Small intestine (tissue), 7 donors: Measurements from ENCODE around the gene UNC79. TPM values are rescaled to one million over a fixed set of nuclear protein-coding genes. Genes with fewer than 3 reads are reported as not detected.

Experiments
- DNase-seq, 2 donors: peaks; one replicate each; pipeline versions ENCODE4 v3.0.0 to v3.0.0-alpha.2; 2013
- FAIRE-seq: peaks from 2 replicates; lab custom pipeline; 2012; peaks lifted over from hg19 to GRCh38; lab: Jason Lieb, UNC
- H3K27ac ChIP-seq, 3 donors: one replicate each; pipeline ENCODE4 v1.5.1; 2013; ENCODE audit warnings: low read length in 2 of 3, mild to moderate bottlenecking in 2 of 3, control low read depth in 1 of 3, inconsistent platforms in 1 of 3, low read depth in 1 of 3, moderate library complexity in 1 of 3
- H3K27me3 ChIP-seq, 3 donors: one replicate each; pipeline ENCODE4 v1.6.1; 2013; ENCODE audit warnings: low read length in 3 of 3, inconsistent platforms in 1 of 3; ENCODE audit not compliant: control insufficient read depth in 3 of 3, insufficient read depth in 3 of 3
- H3K36me3 ChIP-seq, 3 donors: one replicate each; pipeline ENCODE4 v1.6.1; 2013; ENCODE audit warnings: low read length in 3 of 3, inconsistent platforms in 1 of 3, low read depth in 1 of 3, mild to moderate bottlenecking in 1 of 3, moderate library complexity in 1 of 3; ENCODE audit not compliant: control insufficient read depth in 3 of 3, insufficient read depth in 2 of 3
- H3K4me1 ChIP-seq, 3 donors: one replicate each; pipeline ENCODE4 v1.6.1; 2013; ENCODE audit warnings: low read length in 2 of 3, inconsistent platforms in 1 of 3, low read depth in 1 of 3, mild to moderate bottlenecking in 1 of 3, moderate library complexity in 1 of 3; ENCODE audit not compliant: control insufficient read depth in 3 of 3, insufficient read depth in 2 of 3
- H3K4me3 ChIP-seq, 3 donors: one replicate each; pipeline ENCODE4 v1.5.1; 2013; ENCODE audit warnings: low read length in 3 of 3, control low read depth in 1 of 3, inconsistent platforms in 1 of 3, low read depth in 1 of 3, mild to moderate bottlenecking in 1 of 3, moderate library complexity in 1 of 3
- H3K9me3 ChIP-seq, 2 donors: one replicate each; pipeline ENCODE4 v1.6.1; 2013; ENCODE audit warnings: low read depth in 1 of 2, low read length in 1 of 2; ENCODE audit not compliant: control insufficient read depth in 2 of 2, insufficient read depth in 1 of 2
- WGBS, 3 donors: extraction: QIAGEN DNeasy Blood & Tissue Kit; methylation state at CpG; one replicate each; pipeline ENCODE4 v1.1.7; 2013; 5-methylcytosine and 5-hydroxymethylcytosine counted together
- polyA plus RNA-seq, 4 donors: library from polyadenylated mRNA; stranded (reverse) in 3 of 4; unstranded in 1 of 4; fragments of 200-250 nt in 3 of 4; fragments of 120-200 nt in 1 of 4; gene quantifications; one replicate each; pipeline versions ENCODE4 v1.2.1 to v1.2.3, GENCODE V29; 2013
- donor health status: healthy with polysubstance abuse.
- donor health status: control.
- donor health status: control.
- donor health status: Bipolar disorder and iron deficiency.
- donor health status: healthy.

Gene UNC79
- polyA plus RNA-seq, 4 donors = 0.18 to 0.41 TPM; not detected in 2

- no peaks in the 10 kb centered on the region for H3K4me1 ChIP-seq
- H3K27ac ChIP-seq = no peak overlapping the region
- DNase-seq (no peak), FAIRE-seq (no peak)
- no peaks in the 10 kb centered on the region for H3K36me3 ChIP-seq
- whole genome bisulfite sequencing, 3 donors = 79 to 83% (median 82%) methylated on average over 14 of the region's 14 CpGs
- H3K4me3 ChIP-seq = no peak overlapping the region
- no peaks in the 10 kb centered on the region for H3K27me3 ChIP-seq
- H3K9me3 ChIP-seq = no peaks in the 10 kb centered on the region
Observed at GRCh38 chr14:93744176-93744575, 313.4 kb downstream of the UNC79 start.

GRCh38 chr14:93744876-93745275, 314.1 kb downstream of the UNC79 start:
- no peaks in the 10 kb centered on the region for H3K36me3 ChIP-seq
- WGBS, 3 donors = 56 to 66% (median 64%) methylated on average over 8 of the region's 8 CpGs
- FAIRE-seq (no peak), DNase-seq (no peak)
- H3K4me1 ChIP-seq = no peaks in the 10 kb centered on the region
- no peak overlapping the region for H3K27ac ChIP-seq
- no peak overlapping the region for H3K4me3 ChIP-seq
- H3K9me3 ChIP-seq = no peaks in the 10 kb centered on the region
- no peaks in the 10 kb centered on the region for H3K27me3 ChIP-seq

GRCh38 chr14:93745603-93746273, 315.0 kb downstream of the UNC79 start:
- H3K9me3 ChIP-seq = no peaks in the 10 kb centered on the region
- no peak for FAIRE-seq
- DNase-seq = no peak
- no peak overlapping the region for H3K27ac ChIP-seq
- H3K27me3 ChIP-seq = no peaks in the 10 kb centered on the region
- no peaks in the 10 kb centered on the region for H3K36me3 ChIP-seq
- H3K4me1 ChIP-seq = no peaks in the 10 kb centered on the region
- H3K4me3 ChIP-seq = no peak overlapping the region
- WGBS, 3 donors = 74 to 77% (median 77%) methylated on average over 13 of the region's 13 CpGs

- no peaks in the 10 kb centered on the region for H3K27me3 ChIP-seq
- no peak for DNase-seq
- no peak for FAIRE-seq
- no peak overlapping the region for H3K4me3 ChIP-seq
- H3K4me1 ChIP-seq = peaks cover 0 to under 1% (median 0%) of the 10 kb centered on the region in 3 donors
- no peaks in the 10 kb centered on the region for H3K36me3 ChIP-seq
- no peak overlapping the region for H3K27ac ChIP-seq
- WGBS, 3 donors = 72 to 81% (median 77%) methylated on average over 15 of the region's 15 CpGs
- H3K9me3 ChIP-seq = no peaks in the 10 kb centered on the region
Observed at GRCh38 chr14:93747102-93747501, 316.4 kb downstream of the UNC79 start.

- no peaks in the 10 kb centered on the region for H3K9me3 ChIP-seq
- H3K36me3 ChIP-seq = no peaks in the 10 kb centered on the region
- no peaks in the 10 kb centered on the region for H3K27me3 ChIP-seq
- H3K27ac ChIP-seq = no peak overlapping the region
- peaks cover 0 to 5% (median 0%) of the 10 kb centered on the region in 3 donors for H3K4me1 ChIP-seq
- no peak for FAIRE-seq
- no peak overlapping the region for H3K4me3 ChIP-seq
- WGBS, 3 donors = 92 to 96% (median 93%) methylated on average over 1 of the region's 1 CpG
- DNase-seq = no peak
Observed at GRCh38 chr14:93747560-93747959, 316.8 kb downstream of the UNC79 start.

GRCh38 chr14:93748208-93749075, 317.7 kb downstream of the UNC79 start:
- Histone ChIP-seq H3K27me3 (no peaks in the 10 kb centered on the region), H3K4me3 (no peak overlapping the region), H3K36me3 (no peaks in the 10 kb centered on the region), H3K4me1 (peaks cover 0 to 11% (median 0%) of the 10 kb centered on the region in 3 donors), H3K9me3 (no peaks in the 10 kb centered on the region), H3K27ac (no peak overlapping the region)
- WGBS, 3 donors = 54 to 69% (median 57%) methylated on average over 20 to 25 of the region's 25 CpGs
- FAIRE-seq (no peak), DNase-seq (no peak)

- Histone ChIP-seq H3K27me3 (no peaks in the 10 kb centered on the region), H3K4me1 (peaks cover 0 to 11% (median 0%) of the 10 kb centered on the region in 3 donors), H3K9me3 (no peaks in the 10 kb centered on the region), H3K4me3 (no peak overlapping the region), H3K27ac (no peak overlapping the region), H3K36me3 (no peaks in the 10 kb centered on the region)
- WGBS, 3 donors = 86 to 92% (median 88%) methylated on average over 8 of the region's 8 CpGs
- no peak for FAIRE-seq
- DNase-seq = no peak
Observed at GRCh38 chr14:93749076-93749420, 318.3 kb downstream of the UNC79 start.

- Histone ChIP-seq H3K9me3 (no peaks in the 10 kb centered on the region), H3K4me1 (peaks cover 0 to 11% (median 0%) of the 10 kb centered on the region in 3 donors), H3K27me3 (no peaks in the 10 kb centered on the region), H3K36me3 (no peaks in the 10 kb centered on the region), H3K27ac (no peak overlapping the region), H3K4me3 (no peak overlapping the region)
- DNase-seq (peak in 1 of 2 donors; percentile 37), FAIRE-seq (no peak)
- 35 to 56% (median 44%) methylated on average over 19 of the region's 19 CpGs for WGBS, 3 donors
Observed at GRCh38 chr14:93751946-93752655, 321.4 kb downstream of the UNC79 start.
